ENCODE measurements around the gene S100A11. TPM values are rescaled to one million over a fixed set of nuclear protein-coding genes. Genes with fewer than 3 reads are reported as not detected.

The S100A11 gene
- total and polyA plus RNA-seq, 9 of the 15 experiments (the other 6 are each of a cell fraction or from before 2014, with no cell fraction given), result 131 to 808 (median 235) TPM

DNA sequence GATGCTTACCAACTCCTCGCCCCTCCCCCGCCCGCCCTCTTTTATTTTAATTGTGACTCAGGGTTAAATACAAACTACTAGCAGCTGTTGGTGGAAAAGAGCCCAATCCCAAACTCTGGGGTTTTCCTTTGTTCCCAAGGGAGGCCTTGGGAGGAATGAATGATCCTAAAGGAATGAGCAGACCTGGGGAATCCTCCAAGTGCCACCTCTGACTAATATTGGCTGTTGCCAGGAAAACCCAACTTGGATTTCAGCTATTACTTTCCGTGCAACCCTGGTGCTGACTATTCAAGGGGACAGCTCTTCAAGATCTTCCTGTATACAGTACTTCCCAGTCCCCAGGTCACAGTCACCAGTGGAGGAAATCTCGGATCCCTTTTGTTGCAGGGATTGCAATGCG lies 41.8 kb downstream of the S100A11 start:
- no TSS peak for BruUV-seq (replicated peaks)
- intact Hi-C loops (cut with micrococcal nuclease), result loop anchor here (5.0 kb wide), 1 partner anchor 258 kb away; no protein-coding TSS in a partner anchor
- CTCF ChIA-PET (ENCODE audit: low intra/inter-chr PET ratio), result interaction anchor here (0.6 to 3.6 kb wide), 3 partner anchors 27 to 106 kb away, joined by 3 to 46 read pairs (median 32); no protein-coding TSS in a partner anchor
- no peaks in the 10 kb centered on the region for H3K9me3 ChIP-seq (replicated peaks; ENCODE audit: control insufficient read depth, insufficient read depth, low read depth, low read length)
- H4K20me1 ChIP-seq (replicated peaks; ENCODE audit: control insufficient read depth, insufficient read depth, low read length), result peaks cover 4% of the 10 kb centered on the region; the same call in 1 of the 2 replicates
- no peaks in the 10 kb centered on the region for H3K36me3 ChIP-seq (ENCODE audit: control insufficient read depth, insufficient read depth, low read length)
- WGBS (ENCODE audit: insufficient coverage, low coverage, missing lambda C conversion rate), result 22% methylated on average over 6 of the region's 6 CpGs
- H3K79me2 ChIP-seq (ENCODE audit: control insufficient read depth, insufficient read depth, low read length), result no peaks in the 10 kb centered on the region
- H3K4me2 ChIP-seq (ENCODE audit: insufficient read depth, low read length), result no peak overlapping the region
- no peak for ATAC-seq
- H3K27ac ChIP-seq (ENCODE audit: extremely low read depth, low read depth, low read length), result no peak overlapping the region
- H3K27me3 ChIP-seq (ENCODE audit: control insufficient read depth in 2 of 2, insufficient read depth in 2 of 2, low read length in 2 of 2), result peaks cover 25 to 41% of the 10 kb centered on the region in 2 experiments
- no peak for DNase-seq (ENCODE audit: extremely low read depth in 1 of 4, low spot score in 3 of 4)
- POLR2A ChIA-PET, result interaction anchor here (0.5 kb wide), 2 partner anchors 76 to 524 kb away, joined by 3 read pairs; no protein-coding TSS in a partner anchor
- H3K9me1 ChIP-seq (ENCODE audit: control insufficient read depth, insufficient read depth, low read length), result no peaks in the 10 kb centered on the region
- FAIRE-seq, result no peak
- H3K4me1 ChIP-seq (replicated peaks in 1 of 2; ENCODE audit: control insufficient read depth in 2 of 2, insufficient read depth in 2 of 2, low read length in 2 of 2), result peaks cover 15 to 26% of the 10 kb centered on the region in 2 experiments
- TF ChIP-seq ZNF175 (CRISPR knock-in tag; IDR thresholded peaks at IDR 0.05; ENCODE audit: low read depth) (no peak), ZBTB11 (CRISPR knock-in tag; IDR thresholded peaks at IDR 0.05) (0 out of 6 replicates have a peak, but pooled peaks of 1 of the 3 experiments have one; percentile 20)
- no peak overlapping the region for H3K9ac ChIP-seq (ENCODE audit: insufficient read depth in 1 of 2, low read depth in 2 of 2, low read length in 2 of 2)
- no peak overlapping the region for H3K4me3 ChIP-seq
- H2AFZ ChIP-seq (ENCODE audit: low read depth, low read length), result no peak overlapping the region
- in situ Hi-C loops (cut with MboI), result no loop called here
